ENCODE measurements around the gene C16orf95. TPM values are rescaled to one million over a fixed set of nuclear protein-coding genes. Genes with fewer than 3 reads are reported as not detected.

Gene C16orf95
- total RNA-seq, 1 donor from 2014 or later = 6.3 TPM

DNA sequence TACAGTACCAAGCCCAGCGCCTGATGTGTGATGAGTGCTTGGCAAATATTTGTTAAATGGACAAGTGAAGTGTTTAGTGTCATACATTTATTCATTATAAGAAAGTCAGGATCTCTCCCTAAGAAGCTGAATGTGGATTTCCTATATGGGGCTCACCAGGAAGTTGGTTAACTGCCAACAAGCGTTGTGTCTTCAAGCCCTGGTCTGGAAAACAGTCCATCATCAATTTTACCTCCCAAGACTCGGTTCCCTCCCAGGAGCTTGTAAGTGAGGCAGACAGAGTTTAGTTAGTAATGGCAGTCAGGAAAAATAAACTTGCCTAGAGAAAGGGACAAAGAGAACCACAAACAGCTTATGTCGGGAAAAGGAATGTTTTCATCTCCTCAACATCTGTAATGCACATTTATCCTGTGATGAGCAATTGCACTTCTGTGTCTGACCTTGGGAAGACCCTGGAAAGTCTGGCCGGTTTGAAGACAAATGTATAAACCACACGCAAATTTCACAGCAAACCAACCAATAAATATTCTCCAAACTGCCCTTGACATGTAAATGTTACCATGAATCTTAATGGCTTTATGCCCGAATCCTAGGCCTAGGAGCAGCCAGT, 28.3 kb downstream of the C16orf95 start:
- DNase-seq (ENCODE audit: extremely low spot score, unreplicated experiment) = no peak
- H3K27me3 Mint-ChIP-seq = no peaks in the 10 kb centered on the region
- no peak overlapping the region for H3K27ac Mint-ChIP-seq
- TF ChIP-seq, protein P1, sequence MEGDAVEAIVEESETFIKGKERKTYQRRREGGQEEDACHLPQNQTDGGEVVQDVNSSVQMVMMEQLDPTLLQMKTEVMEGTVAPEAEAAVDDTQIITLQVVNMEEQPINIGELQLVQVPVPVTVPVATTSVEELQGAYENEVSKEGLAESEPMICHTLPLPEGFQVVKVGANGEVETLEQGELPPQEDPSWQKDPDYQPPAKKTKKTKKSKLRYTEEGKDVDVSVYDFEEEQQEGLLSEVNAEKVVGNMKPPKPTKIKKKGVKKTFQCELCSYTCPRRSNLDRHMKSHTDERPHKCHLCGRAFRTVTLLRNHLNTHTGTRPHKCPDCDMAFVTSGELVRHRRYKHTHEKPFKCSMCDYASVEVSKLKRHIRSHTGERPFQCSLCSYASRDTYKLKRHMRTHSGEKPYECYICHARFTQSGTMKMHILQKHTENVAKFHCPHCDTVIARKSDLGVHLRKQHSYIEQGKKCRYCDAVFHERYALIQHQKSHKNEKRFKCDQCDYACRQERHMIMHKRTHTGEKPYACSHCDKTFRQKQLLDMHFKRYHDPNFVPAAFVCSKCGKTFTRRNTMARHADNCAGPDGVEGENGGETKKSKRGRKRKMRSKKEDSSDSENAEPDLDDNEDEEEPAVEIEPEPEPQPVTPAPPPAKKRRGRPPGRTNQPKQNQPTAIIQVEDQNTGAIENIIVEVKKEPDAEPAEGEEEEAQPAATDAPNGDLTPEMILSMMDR (conservative IDR thresholded peaks at IDR 0.05) = no peak
- H3K4me1 Mint-ChIP-seq (ENCODE audit: unreplicated experiment) = peaks cover 17% of the 10 kb centered on the region
- H3K9me3 Mint-ChIP-seq = peaks cover 17% of the 10 kb centered on the region
- peaks cover 9% of the 10 kb centered on the region for H3K36me3 Mint-ChIP-seq
- no peak overlapping the region for H3K4me3 Mint-ChIP-seq

DNA sequence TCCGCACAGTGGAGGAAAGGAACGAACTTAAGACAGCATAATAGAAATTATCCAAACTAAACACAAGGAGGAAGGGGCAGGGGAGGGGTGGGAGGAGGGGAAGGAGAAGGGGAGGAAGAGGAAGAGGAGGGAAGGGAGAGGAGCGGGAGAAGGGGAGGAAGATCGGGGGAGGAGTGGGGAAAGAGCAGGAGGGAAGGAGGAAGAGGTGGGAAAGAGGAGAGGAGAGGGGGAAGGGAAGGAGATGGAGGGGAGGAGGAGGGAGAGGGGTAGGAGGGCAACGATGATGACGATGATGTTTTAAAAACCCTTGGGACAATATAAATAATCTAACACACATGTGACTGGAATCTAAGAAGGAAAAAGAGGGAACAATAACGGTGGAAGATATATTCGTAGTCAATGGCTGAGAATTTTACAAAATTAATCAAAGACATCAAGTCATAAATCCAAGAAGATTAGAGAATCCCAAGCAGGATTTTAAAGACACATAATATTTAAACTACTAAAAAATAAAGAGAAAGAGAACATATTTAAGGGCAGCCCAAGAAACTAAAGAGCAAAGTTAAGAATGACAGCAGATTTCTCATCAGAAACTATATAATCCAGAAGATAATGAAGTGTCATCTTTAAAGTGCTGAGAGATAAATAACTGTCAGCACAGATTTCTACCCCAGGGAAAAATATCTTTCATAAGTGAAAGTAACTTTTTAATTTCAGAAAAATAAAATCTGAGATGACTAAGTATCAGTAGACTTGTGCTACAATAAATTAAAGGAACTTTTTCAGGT, 30.2 kb downstream of the C16orf95 start:
- Mint-ChIP-seq H3K4me3 (no peak overlapping the region), H3K9me3 (peaks cover 13% of the 10 kb centered on the region), H3K36me3 (peaks cover 5% of the 10 kb centered on the region), H3K4me1 (ENCODE audit: unreplicated experiment) (peaks cover 17% of the 10 kb centered on the region), H3K27me3 (peaks cover 5% of the 10 kb centered on the region), H3K27ac (no peak overlapping the region)
- DNase-seq (ENCODE audit: extremely low spot score, unreplicated experiment) = no peak
- TF ChIP-seq, protein P1 (conservative IDR thresholded peaks at IDR 0.05) = no peak

DNA sequence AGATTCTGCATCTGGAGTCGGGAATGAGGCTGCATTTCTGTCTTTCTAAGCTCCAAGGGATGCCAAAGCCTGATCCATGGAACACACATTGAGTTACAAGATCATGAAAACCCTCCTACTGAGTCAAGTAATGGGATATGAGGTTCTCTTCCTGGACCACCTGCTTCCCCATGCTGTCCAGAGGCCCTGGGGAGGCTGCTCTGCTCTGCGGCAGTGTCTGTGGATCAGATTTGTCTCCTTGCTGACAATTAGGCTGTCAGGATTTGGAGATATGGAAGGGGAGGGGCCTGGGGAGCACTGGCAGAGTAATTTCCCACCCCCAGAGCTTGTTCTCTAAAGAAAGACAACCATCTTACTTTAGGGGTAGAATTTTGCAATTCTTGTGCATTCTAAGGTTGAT, 33.0 kb downstream of the C16orf95 start:
- Mint-ChIP-seq H3K27ac (no peak overlapping the region), H3K27me3 (peaks cover 18% of the 10 kb centered on the region), H3K9me3 (peaks cover 11% of the 10 kb centered on the region), H3K4me1 (ENCODE audit: unreplicated experiment) (peaks cover 15% of the 10 kb centered on the region), H3K36me3 (no peaks in the 10 kb centered on the region), H3K4me3 (no peak overlapping the region)
- TF ChIP-seq, protein P1 (conservative IDR thresholded peaks at IDR 0.05) = no peak
- no peak for DNase-seq (ENCODE audit: extremely low spot score, unreplicated experiment)

GRCh38 chr16:87279094-87279658, 38.0 kb downstream of the C16orf95 start:
- peaks cover 26% of the 10 kb centered on the region for H3K27me3 Mint-ChIP-seq
- TF ChIP-seq, protein P1 (conservative IDR thresholded peaks at IDR 0.05) = no peak
- DNase-seq (ENCODE audit: extremely low spot score, unreplicated experiment) = no peak
- H3K4me1 Mint-ChIP-seq (ENCODE audit: unreplicated experiment) = peaks cover 31% of the 10 kb centered on the region
- no peaks in the 10 kb centered on the region for H3K9me3 Mint-ChIP-seq
- no peak overlapping the region for H3K27ac Mint-ChIP-seq
- no peak overlapping the region for H3K4me3 Mint-ChIP-seq
- H3K36me3 Mint-ChIP-seq = no peaks in the 10 kb centered on the region

GRCh38 chr16:87278191-87279093, 38.8 kb downstream of the C16orf95 start:
- Mint-ChIP-seq H3K27me3 (peaks cover 26% of the 10 kb centered on the region), H3K27ac (peak overlapping the region; percentile 52), H3K4me1 (ENCODE audit: unreplicated experiment) (peaks cover 29% of the 10 kb centered on the region), H3K4me3 (peak overlapping the region; percentile 20), H3K9me3 (no peaks in the 10 kb centered on the region), H3K36me3 (no peaks in the 10 kb centered on the region)
- DNase-seq (ENCODE audit: extremely low spot score, unreplicated experiment) = peak; percentile 88
- TF ChIP-seq, protein P1 (conservative IDR thresholded peaks at IDR 0.05) = peak; percentile 97
